ENCODE data around the gene MAPK4.

The MAPK4 gene

GRCh38 chr18:50680966-50681365 is 121.1 kb downstream of the MAPK4 start:
- no peak for DNase-seq (ENCODE audit: low spot score)
- in situ Hi-C loops (cut with MboI; ENCODE audit: low pct_unique_long_range_greater_than_20kb, low sequenced_read_pairs, unreplicated experiment), result no loop called here
- no peak for TF ChIP-seq CTCF (IDR thresholded peaks at IDR 0.05; ENCODE audit: extremely low read depth, insufficient read depth, missing control alignments)

- TF ChIP-seq CTCF (IDR thresholded peaks at IDR 0.05; ENCODE audit: extremely low read depth, insufficient read depth, missing control alignments), result no peak
- in situ Hi-C loops (cut with MboI; ENCODE audit: low pct_unique_long_range_greater_than_20kb, low sequenced_read_pairs, unreplicated experiment), result no loop called here
- no peak for DNase-seq (ENCODE audit: low spot score)
These were observed 123.0 kb downstream of the MAPK4 start for GRCh38 chr18:50682852-50683251.

GRCh38 chr18:50686409-50686808 is 126.5 kb downstream of the MAPK4 start:
- in situ Hi-C loops (cut with MboI; ENCODE audit: low pct_unique_long_range_greater_than_20kb, low sequenced_read_pairs, unreplicated experiment), result no loop called here
- no peak for TF ChIP-seq CTCF (IDR thresholded peaks at IDR 0.05; ENCODE audit: extremely low read depth, insufficient read depth, missing control alignments)

GRCh38 chr18:50687491-50687890 is 127.6 kb downstream of the MAPK4 start:
- DNase-seq (ENCODE audit: low spot score), result no peak
- in situ Hi-C loops (cut with MboI; ENCODE audit: low pct_unique_long_range_greater_than_20kb, low sequenced_read_pairs, unreplicated experiment), result no loop called here
- no peak for TF ChIP-seq CTCF (IDR thresholded peaks at IDR 0.05; ENCODE audit: extremely low read depth, insufficient read depth, missing control alignments)

More at GRCh38 chr18:50686409-50686808, 126.5 kb downstream of the MAPK4 start:
- DNase-seq (ENCODE audit: low spot score), result no peak

- in situ Hi-C loops (cut with MboI; ENCODE audit: low pct_unique_long_range_greater_than_20kb, low sequenced_read_pairs, unreplicated experiment), result no loop called here
- no peak for TF ChIP-seq CTCF (IDR thresholded peaks at IDR 0.05; ENCODE audit: extremely low read depth, insufficient read depth, missing control alignments)
- no peak for DNase-seq (ENCODE audit: low spot score)
These were observed 129.7 kb downstream of the MAPK4 start for GRCh38 chr18:50689578-50689977.

GRCh38 chr18:50694147-50694546 is 134.3 kb downstream of the MAPK4 start:
- in situ Hi-C loops (cut with MboI; ENCODE audit: low pct_unique_long_range_greater_than_20kb, low sequenced_read_pairs, unreplicated experiment), result no loop called here
- no peak for DNase-seq (ENCODE audit: low spot score)
- no peak for TF ChIP-seq CTCF (IDR thresholded peaks at IDR 0.05; ENCODE audit: extremely low read depth, insufficient read depth, missing control alignments)

All from GM13977 (cell line).